HFFc6 (cell line): Measurements from ENCODE around the gene NFIA. TPM values are rescaled to one million over a fixed set of nuclear protein-coding genes. Genes with fewer than 3 reads are reported as not detected.

Source experiments
- DNase-seq: peaks from one replicate; pipeline ENCODE4 v3.0.0-alpha.2; 2018
- H3K27ac Mint-ChIP-seq: 2 replicates; pipeline ENCODE4 v1.8.0; 2020; ENCODE audit warnings: mild to moderate bottlenecking, mixed read lengths
- H3K27me3 Mint-ChIP-seq: 2 replicates; pipeline ENCODE4 v1.8.0; 2021; ENCODE audit warnings: mild to moderate bottlenecking, moderate library complexity, mixed read lengths; ENCODE audit not compliant: insufficient read depth
- H3K36me3 Mint-ChIP-seq: 2 replicates; pipeline ENCODE4 v1.8.0; 2021; ENCODE audit warnings: low read depth, mixed read lengths
- H3K4me1 Mint-ChIP-seq: 2 replicates; pipeline ENCODE4 v1.8.0; 2020; ENCODE audit warnings: low read depth, mixed read lengths
- H3K4me3 Mint-ChIP-seq: 2 replicates; pipeline ENCODE4 v1.8.0; 2020; ENCODE audit warnings: mild to moderate bottlenecking, moderate library complexity, mixed read lengths
- H3K9me3 Mint-ChIP-seq: 2 replicates; pipeline ENCODE4 v1.8.0; 2020; ENCODE audit warnings: mild to moderate bottlenecking, mixed read lengths
- CTCF ChIP-seq: fragments of 200-600 bp; sonication (generic); IDR thresholded peaks from 2 replicates; pipeline ENCODE4 v1.5.0; 2021; ENCODE audit warnings: antibody characterized with exemption, mild to moderate bottlenecking
- total RNA-seq, 6 experiments: library from RNA; stranded (reverse); fragmentation: NEBNext Ultra II Directional; extraction: Animal tissue kit (Norgen Biotek cat#: 25700); gene quantifications; 2 replicates in 1 of 6; 3 replicates in 5 of 6; pipeline ENCODE4 v1.2.3, GENCODE V29; 2021

Gene NFIA
- total RNA-seq, 6 experiments from 2014 or later: 8.5 to 11.3 (median 10.4) TPM

GRCh38 chr1:61221642-61222041 is 139.3 kb downstream of the NFIA start:
- DNase-seq: no peak

GRCh38 chr1:61222240-61222639 is 139.9 kb downstream of the NFIA start:
- no peak for TF ChIP-seq CTCF
- Mint-ChIP-seq H3K36me3 (no peaks in the 10 kb centered on the region), H3K27me3 (no peaks in the 10 kb centered on the region), H3K9me3 (no peaks in the 10 kb centered on the region), H3K4me3 (no peak overlapping the region), H3K4me1 (peaks cover 6% of the 10 kb centered on the region; the same call in 1 of the 2 replicates), H3K27ac (no peak overlapping the region)
- DNase-seq: no peak

More at GRCh38 chr1:61221642-61222041, 139.3 kb downstream of the NFIA start:
- Mint-ChIP-seq H3K27me3 (no peaks in the 10 kb centered on the region), H3K4me3 (no peak overlapping the region), H3K27ac (no peak overlapping the region), H3K4me1 (peaks cover under 1% of the 10 kb centered on the region; the same call in 1 of the 2 replicates), H3K9me3 (no peaks in the 10 kb centered on the region), H3K36me3 (no peaks in the 10 kb centered on the region)
- TF ChIP-seq CTCF: no peak

- Mint-ChIP-seq H3K36me3 (no peaks in the 10 kb centered on the region), H3K27ac (no peak overlapping the region), H3K9me3 (no peaks in the 10 kb centered on the region), H3K4me3 (no peak overlapping the region), H3K4me1 (peaks cover 15% of the 10 kb centered on the region; the same call in 1 of the 2 replicates), H3K27me3 (no peaks in the 10 kb centered on the region)
- no peak for TF ChIP-seq CTCF
- DNase-seq: no peak
Measured at GRCh38 chr1:61223140-61223539, 140.8 kb downstream of the NFIA start.

- Mint-ChIP-seq H3K27me3 (no peaks in the 10 kb centered on the region), H3K4me3 (no peak overlapping the region), H3K27ac (no peak overlapping the region), H3K4me1 (peaks cover 15% of the 10 kb centered on the region; the same call in 1 of the 2 replicates), H3K9me3 (no peaks in the 10 kb centered on the region), H3K36me3 (no peaks in the 10 kb centered on the region)
- DNase-seq: no peak
- TF ChIP-seq CTCF: no peak
Measured at GRCh38 chr1:61224609-61225008, 142.2 kb downstream of the NFIA start.

GRCh38 chr1:61225478-61225877 is 143.1 kb downstream of the NFIA start:
- H3K27ac Mint-ChIP-seq: no peak overlapping the region
- no peak for DNase-seq
- TF ChIP-seq CTCF: no peak
- peaks cover 15% of the 10 kb centered on the region; the same call in 1 of the 2 replicates for H3K4me1 Mint-ChIP-seq
- H3K4me3 Mint-ChIP-seq: no peak overlapping the region
- H3K36me3 Mint-ChIP-seq: no peaks in the 10 kb centered on the region
- no peaks in the 10 kb centered on the region for H3K9me3 Mint-ChIP-seq
- H3K27me3 Mint-ChIP-seq: no peaks in the 10 kb centered on the region; the same call in 1 of the 2 replicates
